Stimulated activated effector memory CD8-positive, alpha-beta T cell treated with anti-CD3 and anti-CD28 coated beads, Interleukin-12 subunit alpha, Interleukin-12 subunit beta, amount 100 ng/mL, for 72 hours (primary cell): ENCODE results near the gene DLX2.
"Not testable (repeated sequence)": the region's sequence is repeated elsewhere in the genome, so short reads cannot be mapped to it uniquely, and the experiment has no call there.

ENCODE experiments used
- ATAC-seq: fragments of 150-1000 bp; cut with Tn5 transposase; 2 replicates; pipeline ENCODE4 v1.10.0; 2021
- DNase-seq, 2 donors: peaks; one replicate each; pipeline ENCODE4 v3.0.0; 2021 to 2022; ENCODE audit warnings: low spot score in 2 of 2
- H3K27ac Mint-ChIP-seq: one replicate; pipeline ENCODE4 v1.8.0; 2022; ENCODE audit warnings: mild to moderate bottlenecking, mixed read lengths
- H3K36me3 Mint-ChIP-seq: one replicate; pipeline ENCODE4 v1.8.0; 2022; ENCODE audit warnings: mild to moderate bottlenecking, mixed read lengths
- H3K4me1 Mint-ChIP-seq: one replicate; pipeline ENCODE4 v1.8.0; 2022; ENCODE audit warnings: mixed read lengths
- H3K4me3 Mint-ChIP-seq: one replicate; pipeline ENCODE4 v1.8.0; 2022; ENCODE audit warnings: mild to moderate bottlenecking, mixed read lengths
- H3K9me3 Mint-ChIP-seq: one replicate; pipeline ENCODE4 v1.8.0; 2022; ENCODE audit warnings: mixed read lengths

The DLX2 gene

DNA sequence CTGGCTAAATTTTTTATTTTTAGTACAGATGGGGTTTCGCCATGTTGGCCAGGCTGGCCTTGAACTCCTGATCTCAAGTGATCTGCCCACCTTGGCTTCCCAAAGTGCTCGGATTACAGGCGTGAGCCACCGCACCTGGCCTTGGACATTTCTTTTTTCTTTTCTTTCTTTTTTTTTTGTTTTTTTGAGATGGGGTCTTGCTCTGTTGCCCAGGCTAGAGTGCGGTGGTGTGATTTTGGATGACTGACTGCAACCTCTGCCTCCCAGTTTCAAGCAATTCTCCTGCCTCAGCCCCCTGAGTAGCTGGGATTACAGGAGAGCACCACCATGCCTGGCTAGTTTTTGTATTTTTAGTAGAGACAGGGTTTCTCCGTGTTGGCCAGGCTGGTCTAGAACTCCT is 11.5 kb upstream of the DLX2 start:
- H3K27ac Mint-ChIP-seq, H3K4me3 Mint-ChIP-seq, H3K9me3 Mint-ChIP-seq, ATAC-seq, H3K36me3 Mint-ChIP-seq, DNase-seq, H3K4me1 Mint-ChIP-seq: not testable (repeated sequence)

DNA sequence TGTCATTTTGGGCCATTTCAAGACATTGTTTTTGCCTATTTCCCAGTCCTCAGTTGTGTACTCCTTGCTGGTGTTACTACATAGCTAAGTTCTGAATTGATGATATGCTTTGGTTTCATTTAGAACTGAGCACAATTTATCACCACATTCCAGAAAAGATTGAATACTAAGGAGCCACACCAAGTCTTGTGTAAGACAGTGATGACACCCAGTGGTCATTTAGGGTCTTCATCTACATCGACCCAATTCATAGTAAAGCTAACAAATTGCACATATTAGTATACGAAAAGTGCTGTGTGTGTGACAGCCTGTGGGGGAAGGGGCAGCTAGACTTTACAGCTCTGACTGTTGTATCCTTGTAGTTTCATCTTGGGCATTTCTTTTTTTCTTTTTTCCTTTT is 10.9 kb upstream of the DLX2 start:
- no peak overlapping the region for H3K27ac Mint-ChIP-seq
- DNase-seq (no peak), ATAC-seq (no peak)
- no peaks in the 10 kb centered on the region for H3K36me3 Mint-ChIP-seq
- no peaks in the 10 kb centered on the region for H3K9me3 Mint-ChIP-seq
- H3K4me3 Mint-ChIP-seq: no peak overlapping the region
- H3K4me1 Mint-ChIP-seq: peaks cover 8% of the 10 kb centered on the region

DNA sequence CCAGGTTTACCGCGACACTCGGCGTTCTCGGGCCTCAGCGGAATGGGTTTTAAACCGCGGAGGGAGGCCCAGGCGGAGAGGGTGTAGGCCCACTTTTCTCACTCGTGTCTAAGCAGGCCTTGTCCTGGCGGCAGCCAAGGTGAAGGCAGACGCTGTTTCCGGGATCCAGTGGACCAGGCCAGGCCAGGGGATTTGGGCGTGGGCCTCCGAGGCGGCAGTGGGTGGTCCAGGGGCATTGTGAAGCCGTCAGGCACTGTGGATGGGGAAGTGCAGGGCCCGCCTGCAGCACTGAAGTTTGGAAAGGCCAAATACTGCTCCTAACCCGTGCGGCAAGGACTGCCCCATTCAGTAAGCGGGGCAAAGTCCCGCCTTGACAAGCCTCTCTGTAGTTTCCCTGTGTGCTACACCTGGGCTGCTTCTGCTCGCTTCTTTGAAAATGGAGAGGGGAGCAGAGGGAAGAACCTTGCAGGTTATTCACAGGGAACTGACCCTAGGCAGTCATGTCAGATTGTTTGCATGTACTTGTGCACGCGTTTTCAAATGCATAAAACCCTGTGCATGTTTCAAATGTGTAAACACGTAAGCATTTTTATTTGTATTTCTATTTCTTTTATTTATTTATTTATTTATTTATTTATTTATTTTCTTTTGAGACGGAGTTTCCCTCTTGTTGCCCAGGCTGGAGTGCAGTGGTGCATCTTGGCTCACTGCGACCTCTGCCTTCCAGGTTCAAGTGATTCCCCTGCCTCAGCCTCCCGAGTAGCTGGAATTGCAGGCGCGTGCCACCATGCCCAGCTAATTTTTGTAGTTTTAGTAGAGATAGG is 7.5 kb upstream of the DLX2 start:
- H3K27ac Mint-ChIP-seq: no peak overlapping the region
- DNase-seq (no peak), ATAC-seq (no peak)
- H3K9me3 Mint-ChIP-seq: no peaks in the 10 kb centered on the region
- no peaks in the 10 kb centered on the region for H3K36me3 Mint-ChIP-seq
- H3K4me3 Mint-ChIP-seq: no peak overlapping the region
- H3K4me1 Mint-ChIP-seq: peaks cover 30% of the 10 kb centered on the region

DNA sequence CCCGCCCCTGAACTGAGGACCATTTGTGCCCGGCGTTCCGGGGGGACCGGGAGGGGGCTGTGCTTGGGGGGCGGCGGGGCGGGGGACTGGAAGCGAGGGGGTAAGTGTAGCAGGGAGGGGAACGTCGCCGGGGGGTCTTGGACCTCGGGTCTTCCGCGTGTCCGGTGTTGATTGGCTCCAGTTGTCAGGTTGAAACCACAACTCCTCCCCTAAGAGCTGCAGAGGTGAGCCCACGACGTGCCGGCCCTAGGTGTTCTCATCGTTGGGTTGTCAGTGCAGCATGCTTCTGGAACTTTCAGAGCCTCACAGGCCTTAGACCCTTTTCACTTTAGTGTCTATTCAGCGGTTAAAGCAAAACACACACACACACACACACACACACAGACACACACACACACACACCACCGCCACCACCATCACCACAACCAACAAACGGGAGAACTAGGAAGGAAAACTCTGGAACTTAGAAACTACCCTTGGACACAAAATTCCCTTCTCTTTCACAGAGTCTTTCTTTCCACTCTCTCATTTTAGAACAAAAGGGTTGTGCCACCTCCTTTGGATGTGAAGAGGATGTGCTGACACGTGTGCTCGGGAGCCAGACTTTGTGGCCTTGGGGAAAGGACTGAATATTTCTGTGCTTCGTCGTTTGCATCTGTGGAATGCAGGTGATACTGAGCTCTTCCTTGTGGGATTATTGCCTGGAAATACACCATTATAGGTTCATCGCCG is 6.7 kb upstream of the DLX2 start:
- Mint-ChIP-seq H3K9me3 (no peaks in the 10 kb centered on the region), H3K4me3 (no peak overlapping the region), H3K36me3 (no peaks in the 10 kb centered on the region), H3K4me1 (peaks cover 31% of the 10 kb centered on the region), H3K27ac (no peak overlapping the region)
- DNase-seq (no peak), ATAC-seq (no peak)

DNA sequence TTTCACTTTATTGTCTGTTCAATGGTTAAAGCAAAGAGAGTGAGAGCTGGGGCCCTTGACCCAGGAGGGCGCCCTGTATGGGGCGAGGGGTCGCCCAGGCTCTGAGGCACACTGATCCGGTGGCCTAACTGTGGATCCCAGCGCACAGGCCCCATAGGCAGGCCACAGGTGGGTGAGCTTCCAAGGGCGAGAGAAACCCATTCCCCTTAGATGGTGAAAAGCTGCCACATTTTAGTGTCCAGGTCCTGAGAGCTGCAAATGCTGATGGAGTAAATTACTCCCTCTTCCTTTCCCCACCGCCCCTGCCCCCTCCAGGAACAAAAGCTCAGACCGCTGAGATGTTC is 5.9 kb upstream of the DLX2 start:
- Mint-ChIP-seq H3K9me3 (no peaks in the 10 kb centered on the region), H3K4me3 (peak overlapping the region; percentile 30), H3K27ac (no peak overlapping the region)

DNA sequence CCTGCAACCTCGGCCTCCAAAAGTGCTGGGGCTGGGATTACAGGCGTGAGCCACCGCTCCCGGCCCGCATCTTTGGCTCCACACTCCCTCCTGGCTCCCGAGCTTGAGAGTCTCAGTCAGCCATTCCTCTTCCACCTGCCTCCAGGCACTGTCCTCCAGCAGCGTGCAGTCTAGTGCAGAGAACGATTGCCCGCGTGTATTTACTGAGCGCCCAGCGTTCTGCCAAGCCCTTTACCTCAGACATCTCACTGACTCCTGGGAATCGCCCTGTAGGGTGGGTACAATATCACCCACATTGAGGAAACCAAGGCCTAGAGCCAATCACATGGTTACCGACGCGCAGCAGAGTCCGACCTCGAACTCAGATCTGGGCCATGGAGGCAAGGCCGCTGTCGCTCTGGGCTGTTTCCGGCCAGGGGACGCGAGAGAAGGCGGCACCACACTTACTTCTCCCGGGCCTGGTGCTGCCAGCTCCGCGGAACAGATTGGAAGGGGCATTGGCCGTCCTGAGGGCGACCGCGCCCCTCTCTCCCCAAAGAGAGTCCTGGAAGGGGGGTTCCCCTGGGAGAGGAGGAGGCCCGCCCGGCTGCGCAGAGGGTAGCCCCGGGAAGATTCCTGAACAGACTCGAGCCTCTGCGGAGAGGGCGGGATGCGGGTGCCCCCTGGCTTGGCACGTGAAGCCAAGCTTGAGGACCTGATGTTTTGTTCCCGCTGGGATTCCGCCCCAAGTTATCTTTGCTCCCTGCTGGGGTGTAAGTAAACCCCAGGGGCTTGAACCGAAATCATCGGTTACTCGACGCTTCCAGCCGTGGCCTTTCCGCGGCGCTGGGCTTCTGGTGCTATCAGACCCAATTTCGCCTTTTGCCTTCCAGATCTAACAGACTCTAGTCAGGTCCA is 5.2 kb upstream of the DLX2 start:
- H3K27ac Mint-ChIP-seq: no peak overlapping the region
- no peak for DNase-seq

More for the DNA sequence above, 5.9 kb upstream of the DLX2 start:
- peaks cover 38% of the 10 kb centered on the region for H3K4me1 Mint-ChIP-seq
- DNase-seq (no peak), ATAC-seq (no peak)
- no peaks in the 10 kb centered on the region for H3K36me3 Mint-ChIP-seq

DNA sequence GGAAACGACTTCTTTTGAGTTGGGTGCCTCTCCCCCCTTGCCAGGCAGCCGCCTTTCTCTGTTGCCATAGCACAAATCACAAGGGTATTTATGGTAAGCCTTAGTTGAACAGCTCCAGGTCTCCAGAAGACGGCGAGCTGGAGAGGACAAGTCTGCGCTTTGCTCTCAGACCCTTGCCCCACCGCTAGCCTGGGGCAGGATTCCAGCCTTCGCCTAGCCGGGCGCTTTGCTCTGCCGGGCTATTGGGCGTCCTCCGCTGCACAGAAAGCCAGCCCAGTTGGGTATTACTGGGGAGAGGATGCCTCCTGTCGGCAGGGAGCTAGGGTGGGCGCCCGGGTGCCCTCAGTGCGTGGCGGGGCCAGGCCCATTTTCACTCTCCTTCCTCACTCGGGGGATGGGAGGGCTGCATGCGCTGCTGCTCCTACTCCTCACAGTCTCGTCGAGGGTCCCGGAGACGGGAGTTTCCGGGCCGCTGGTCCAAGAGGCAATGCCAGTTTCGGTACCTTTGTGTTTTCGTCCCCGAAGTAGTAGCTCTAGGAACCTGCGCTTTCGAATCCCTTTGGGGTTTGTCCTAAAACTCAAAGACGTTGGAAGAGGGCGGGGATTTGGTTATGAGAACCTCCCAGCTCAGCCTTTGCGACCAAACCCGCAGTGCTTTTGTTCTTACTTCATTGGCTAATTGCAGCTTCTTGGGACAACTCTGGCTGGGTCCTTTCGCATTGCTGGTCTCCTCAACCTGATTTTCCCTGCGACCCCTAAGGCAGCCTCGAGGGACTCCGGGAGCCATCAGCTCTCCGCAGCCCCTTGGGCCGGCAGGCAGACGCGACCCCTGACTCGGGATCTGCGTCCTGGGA is 3.6 kb upstream of the DLX2 start:
- peaks cover 7% of the 10 kb centered on the region for H3K36me3 Mint-ChIP-seq
- DNase-seq (peak in 1 of 2 donors; percentile 74), ATAC-seq (peak; percentile 70)
- peaks cover 60% of the 10 kb centered on the region for H3K4me1 Mint-ChIP-seq
- no peak overlapping the region for H3K27ac Mint-ChIP-seq
- H3K9me3 Mint-ChIP-seq: no peaks in the 10 kb centered on the region
- peak overlapping the region; percentile 53 for H3K4me3 Mint-ChIP-seq

More for the DNA sequence above, 5.2 kb upstream of the DLX2 start:
- ATAC-seq: no peak
- H3K36me3 Mint-ChIP-seq: no peaks in the 10 kb centered on the region
- peaks cover 44% of the 10 kb centered on the region for H3K4me1 Mint-ChIP-seq
- H3K9me3 Mint-ChIP-seq: no peaks in the 10 kb centered on the region
- peak overlapping the region; percentile 30 for H3K4me3 Mint-ChIP-seq

DNA sequence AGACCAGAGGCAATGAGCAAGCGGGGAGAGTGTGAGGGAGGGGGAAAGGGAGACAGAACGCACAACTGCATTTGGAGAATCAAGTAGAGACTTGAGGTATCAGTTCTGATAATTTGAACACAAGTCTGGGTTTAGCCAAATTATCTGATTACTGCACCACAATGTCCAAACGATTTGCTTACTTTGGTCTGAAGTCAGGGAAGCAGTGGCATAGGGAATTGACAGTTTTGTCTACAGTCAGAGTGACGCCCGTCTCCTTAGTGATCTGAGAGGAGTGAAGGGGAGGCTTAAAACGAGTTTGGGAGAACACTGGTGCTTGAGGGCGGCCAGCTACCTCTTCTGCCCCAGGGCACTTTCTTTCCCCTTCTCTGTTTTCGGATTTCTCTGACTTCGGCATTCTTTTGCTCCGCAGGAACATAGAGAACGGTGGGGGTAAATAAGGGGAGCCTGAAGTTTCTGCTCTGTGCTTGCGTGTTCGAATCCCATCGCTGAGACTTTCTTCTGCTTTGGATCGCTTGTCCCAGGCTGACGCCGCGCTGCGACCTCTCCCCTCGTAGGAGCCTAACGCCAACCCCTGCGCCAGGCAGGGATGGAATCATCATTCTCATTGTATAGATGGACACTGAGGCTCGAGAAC is 2.9 kb upstream of the DLX2 start:
- ATAC-seq: no peak
- no peaks in the 10 kb centered on the region for H3K9me3 Mint-ChIP-seq
- DNase-seq: no peak
- H3K27ac Mint-ChIP-seq: no peak overlapping the region
- peaks cover 7% of the 10 kb centered on the region for H3K36me3 Mint-ChIP-seq
- H3K4me1 Mint-ChIP-seq: peaks cover 66% of the 10 kb centered on the region
- peak overlapping the region; percentile 53 for H3K4me3 Mint-ChIP-seq

DNA sequence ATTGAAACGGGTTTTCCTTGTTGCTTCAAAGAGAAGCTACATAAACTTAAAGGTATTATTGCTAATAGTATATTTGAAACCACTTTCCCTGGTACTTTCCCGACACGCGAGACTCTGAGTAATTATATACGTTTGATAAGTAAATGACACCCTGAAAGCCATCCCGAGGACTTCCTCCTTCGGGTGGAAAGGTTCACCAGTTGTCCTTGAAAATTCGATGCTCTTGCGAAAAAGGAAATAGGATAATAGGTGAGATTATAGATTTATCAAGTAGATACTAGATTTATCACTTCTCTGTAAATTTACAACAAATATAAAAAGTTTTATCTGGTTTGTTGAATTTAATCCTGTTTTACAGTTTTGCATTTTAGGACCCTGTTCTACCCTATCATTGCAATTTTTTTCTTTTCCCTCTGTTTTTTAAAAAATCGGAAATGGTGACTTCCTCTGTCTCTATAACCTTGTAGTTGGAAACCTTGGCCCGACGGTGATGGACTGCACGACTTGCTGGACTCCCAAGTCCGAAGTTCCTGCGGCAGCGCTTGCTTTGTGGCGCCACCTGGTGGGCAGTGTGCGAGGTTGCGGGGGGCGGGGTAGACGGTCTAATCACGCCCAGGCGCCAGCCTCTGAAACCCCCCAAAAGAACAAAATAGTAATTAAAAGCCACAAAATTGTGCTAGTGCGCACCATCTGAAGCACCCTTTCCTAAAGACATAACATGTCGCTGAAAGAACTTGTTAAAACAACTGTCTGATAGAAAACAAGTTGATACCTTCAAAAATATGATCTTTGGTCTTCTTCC is 972 bp upstream of the DLX2 start:
- H3K27ac Mint-ChIP-seq: peak overlapping the region; percentile 18
- DNase-seq (peak; percentile 70 to 92), ATAC-seq (peak; percentile 27)
- peaks cover 63% of the 10 kb centered on the region for H3K4me1 Mint-ChIP-seq
- H3K4me3 Mint-ChIP-seq: peak overlapping the region; percentile 85
- H3K36me3 Mint-ChIP-seq: peaks cover 7% of the 10 kb centered on the region
- H3K9me3 Mint-ChIP-seq: no peaks in the 10 kb centered on the region

DNA sequence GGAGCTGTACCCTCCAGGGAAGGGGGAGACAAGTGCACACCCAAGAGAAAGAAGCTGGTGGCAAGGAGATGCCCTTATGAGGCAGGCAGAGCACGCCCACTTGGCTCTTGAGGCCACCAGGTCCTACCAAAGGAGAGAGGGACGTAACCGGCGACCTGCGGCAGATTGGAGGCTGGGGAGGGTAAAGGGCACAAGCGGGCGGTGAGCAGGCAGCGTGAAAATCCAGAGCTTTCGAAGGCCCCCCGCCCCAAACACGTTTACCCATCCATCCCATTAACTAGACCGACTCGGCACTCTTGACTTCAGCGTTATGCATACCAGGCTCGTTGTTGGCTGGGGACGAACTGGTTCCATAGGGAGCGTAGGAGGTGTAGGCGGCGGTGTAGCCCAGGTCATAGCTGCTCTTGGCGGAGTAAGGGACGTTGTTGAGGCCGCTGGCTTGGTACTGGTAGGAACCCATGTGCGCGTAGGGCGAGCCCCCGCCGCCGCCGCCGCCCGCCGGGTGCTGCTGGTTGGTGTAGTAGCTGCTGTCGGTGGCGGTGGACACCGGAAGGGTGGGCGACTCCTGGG is 794 bp downstream of the DLX2 start:
- peaks cover 63% of the 10 kb centered on the region for H3K4me1 Mint-ChIP-seq
- DNase-seq (peak in 1 of 2 donors; percentile 74), ATAC-seq (peak; percentile 38)

DNA sequence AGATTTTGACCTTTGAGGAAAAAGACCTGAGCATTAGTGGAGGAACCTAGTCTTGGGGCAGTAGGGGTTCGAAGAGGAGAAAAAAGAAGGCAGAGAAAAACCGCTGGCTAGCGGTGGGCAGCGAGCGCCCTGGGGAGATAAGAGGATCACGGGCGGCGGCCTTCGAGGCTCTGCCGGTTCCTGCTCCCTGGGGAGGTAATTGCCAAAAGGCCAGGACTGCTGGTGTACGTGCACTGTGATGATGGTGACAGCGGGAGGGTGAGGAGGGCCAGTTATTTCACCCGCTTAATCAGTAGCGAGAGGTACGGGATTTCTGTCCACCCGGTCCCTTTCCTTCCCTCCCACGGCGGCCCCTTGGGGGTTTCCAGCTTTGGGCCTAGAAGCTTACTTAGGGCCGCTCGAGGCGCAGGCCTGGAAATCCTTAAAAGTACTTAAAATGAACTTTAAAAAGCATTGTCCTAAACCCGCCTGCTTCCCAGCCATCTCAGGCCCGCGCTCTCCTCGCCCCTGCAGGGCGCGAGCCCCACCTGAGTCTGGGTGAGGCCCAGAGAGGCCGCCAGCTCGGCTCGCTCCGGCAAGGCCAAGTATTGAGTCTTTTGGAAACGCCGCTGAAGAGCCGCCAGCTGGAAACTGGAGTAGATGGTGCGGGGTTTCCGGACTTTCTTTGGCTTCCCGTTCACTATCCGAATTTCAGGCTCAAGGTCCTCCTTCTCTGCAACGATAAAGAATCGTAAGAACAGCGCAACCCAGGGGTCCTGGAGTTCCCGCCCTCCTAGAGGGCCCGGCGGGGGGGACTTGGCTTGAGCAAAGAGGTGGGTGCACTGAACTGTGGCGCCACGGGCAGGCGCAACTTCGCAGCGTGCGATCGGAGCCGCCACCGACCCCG is 1.5 kb downstream of the DLX2 start:
- no peak for ATAC-seq
- Mint-ChIP-seq H3K27ac (no peak overlapping the region), H3K36me3 (peaks cover 7% of the 10 kb centered on the region), H3K9me3 (no peaks in the 10 kb centered on the region), H3K4me3 (peak overlapping the region; percentile 85), H3K4me1 (peaks cover 70% of the 10 kb centered on the region)
- peak in 1 of 2 donors; percentile 62 for DNase-seq

More for the DNA sequence above, 794 bp downstream of the DLX2 start:
- Mint-ChIP-seq H3K9me3 (no peaks in the 10 kb centered on the region), H3K4me3 (peak overlapping the region; percentile 85), H3K27ac (peak overlapping the region; percentile 52), H3K36me3 (peaks cover 7% of the 10 kb centered on the region)

DNA sequence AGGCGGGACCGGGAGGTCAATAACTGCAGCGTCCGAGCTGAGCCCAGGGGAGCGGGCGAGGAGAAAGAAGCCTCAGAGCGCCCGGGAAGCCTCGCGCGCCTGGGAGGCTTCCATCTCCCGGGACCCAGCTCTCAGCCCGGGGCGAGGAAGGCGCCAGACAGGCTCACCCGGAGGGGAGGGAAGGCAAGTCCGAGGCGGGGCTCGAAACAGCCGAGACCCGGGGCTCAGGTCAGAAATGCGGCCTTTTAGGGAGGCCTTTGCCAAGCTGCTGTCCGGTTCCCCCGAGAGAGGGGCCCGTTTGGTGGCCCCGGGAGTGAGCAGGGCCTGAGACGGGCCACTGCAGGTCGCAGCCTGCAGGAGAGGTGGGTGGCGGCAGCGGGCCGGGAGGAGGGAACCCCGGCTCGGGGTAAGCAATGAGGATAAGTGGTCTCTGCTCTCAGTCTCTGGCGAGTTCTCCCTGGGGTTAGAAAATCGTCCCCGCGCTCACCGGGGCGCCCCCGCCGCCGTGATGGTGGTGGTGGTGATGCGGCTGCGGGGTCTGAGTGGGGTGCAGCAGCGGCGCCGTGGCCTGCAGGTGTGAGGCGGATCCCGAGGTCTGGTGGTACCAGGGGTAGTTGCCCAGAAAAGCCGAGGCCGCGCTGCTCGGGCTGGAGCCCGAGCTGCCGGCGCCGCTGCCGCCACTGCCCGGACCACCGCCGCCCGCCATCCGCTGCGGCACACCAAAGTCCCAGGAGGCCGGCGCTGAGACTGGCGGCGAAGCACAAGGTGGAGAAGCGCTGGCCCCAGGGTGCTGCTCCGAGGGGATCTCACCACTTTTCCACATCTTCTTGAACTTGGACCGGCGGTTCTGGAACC is 2.4 kb downstream of the DLX2 start:
- Mint-ChIP-seq H3K36me3 (peaks cover 7% of the 10 kb centered on the region), H3K4me3 (peak overlapping the region; percentile 85), H3K4me1 (peaks cover 71% of the 10 kb centered on the region), H3K9me3 (no peaks in the 10 kb centered on the region), H3K27ac (no peak overlapping the region)
- no peak for ATAC-seq
- peak in 1 of 2 donors; percentile 67 for DNase-seq
